GM23338 (cell line): ENCODE data around the gene GATAD2B. TPM values are rescaled to one million over a fixed set of nuclear protein-coding genes. Genes with fewer than 3 reads are reported as not detected.
"Not testable (repeated sequence)": the region's sequence is repeated elsewhere in the genome, so short reads cannot be mapped to it uniquely, and the experiment has no call there.

Experiments used
- ATAC-seq: fragments of 200-7000 bp; cut with Tn5 transposase; 3 replicates; pipeline ENCODE4 v1.9.1; 2020
- DNase-seq: peaks from one replicate; pipeline ENCODE4 v3.0.0-alpha.2; 2015; ENCODE audit warnings: low spot score
- H2AFZ ChIP-seq: fragments of 200-600 bp; sonication (generic); 2 replicates; pipeline ENCODE4 v1.8.0; 2016; ENCODE audit warnings: antibody characterized with exemption, mild to moderate bottlenecking, moderate library complexity
- H3F3A ChIP-seq: fragments of 200-600 bp; sonication (generic); replicated peaks from 2 replicates; pipeline ENCODE4 v1.8.0; 2017; ENCODE audit warnings: antibody characterized with exemption, mixed run types, low read depth
- H3K27ac ChIP-seq: fragments of 200-600 bp; sonication (generic); 2 replicates; pipeline ENCODE4 v1.6.1; 2016; ENCODE audit warnings: low read depth
- H3K27me3 ChIP-seq: fragments of 200-600 bp; sonication (generic); 2 replicates; pipeline ENCODE4 v1.8.0; 2016; ENCODE audit warnings: mild to moderate bottlenecking, mixed run types, moderate library complexity; ENCODE audit not compliant: insufficient read depth
- H3K36me3 ChIP-seq: fragments of 200-600 bp; sonication (generic); 2 replicates; pipeline ENCODE4 v1.8.0; 2016; ENCODE audit warnings: mild to moderate bottlenecking; ENCODE audit not compliant: insufficient read depth
- H3K4me1 ChIP-seq: fragments of 200-600 bp; sonication (generic); 2 replicates; pipeline ENCODE4 v1.8.0; 2016; ENCODE audit warnings: mild to moderate bottlenecking, moderate library complexity; ENCODE audit not compliant: insufficient read depth
- H3K4me2 ChIP-seq: fragments of 200-600 bp; sonication (generic); 2 replicates; pipeline ENCODE4 v1.7.1; 2017; ENCODE audit warnings: mixed run types
- H3K4me3 ChIP-seq: fragments of 200-600 bp; sonication (generic); 2 replicates; pipeline ENCODE4 v1.6.1; 2016; ENCODE audit warnings: mixed run types
- H3K79me2 ChIP-seq: fragments of 200-600 bp; sonication (generic); replicated peaks from 2 replicates; pipeline ENCODE4 v1.8.0; 2017; ENCODE audit warnings: mild to moderate bottlenecking; ENCODE audit not compliant: insufficient read depth
- H3K9me2 ChIP-seq: fragments of 200-600 bp; sonication (generic); 2 replicates; pipeline ENCODE4 v1.8.0; 2017; ENCODE audit not compliant: insufficient read depth
- H4K20me1 ChIP-seq: fragments of 200-600 bp; sonication (generic); replicated peaks from 2 replicates; pipeline ENCODE4 v1.8.0; 2017; ENCODE audit warnings: mild to moderate bottlenecking; ENCODE audit not compliant: insufficient read depth
- H3K27ac Mint-ChIP-seq: 2 replicates; pipeline ENCODE4 v1.8.0; 2020; ENCODE audit warnings: inconsistent platforms, mild to moderate bottlenecking, moderate library complexity, mixed read lengths
- H3K27me3 Mint-ChIP-seq: 3 replicates; pipeline ENCODE4 v1.8.0; 2022; ENCODE audit warnings: low read depth, mild to moderate bottlenecking, moderate library complexity, mixed read lengths, inconsistent platforms; ENCODE audit not compliant: insufficient read depth, poor library complexity
- H3K36me3 Mint-ChIP-seq: 3 replicates; pipeline ENCODE4 v1.8.0; 2021; ENCODE audit warnings: low read depth, mild to moderate bottlenecking, inconsistent platforms, moderate library complexity, mixed read lengths
- H3K4me1 Mint-ChIP-seq: 3 replicates; pipeline ENCODE4 v1.8.0; 2020; ENCODE audit warnings: mild to moderate bottlenecking, inconsistent platforms, mixed read lengths
- H3K4me3 Mint-ChIP-seq: 3 replicates; pipeline ENCODE4 v1.8.0; 2021; ENCODE audit warnings: moderate library complexity, mild to moderate bottlenecking, inconsistent platforms, mixed read lengths
- H3K9me3 Mint-ChIP-seq: 3 replicates; pipeline ENCODE4 v1.8.0; 2020; ENCODE audit warnings: moderate library complexity, mild to moderate bottlenecking, inconsistent platforms, mixed read lengths
- CREB1 ChIP-seq: fragments of 250-450 bp; sonication (Bioruptor Pico); IDR thresholded peaks from 2 replicates; pipeline ENCODE4 v1.5.0; 2020; ENCODE audit warnings: low read depth, mild to moderate bottlenecking, moderate library complexity
- CTCF ChIP-seq, 2 experiments: fragments of 200-600 bp in 1 of 2; sonication (generic) in 1 of 2; conservative IDR thresholded peaks; 2 replicates each; pipeline versions ENCODE4 v1.5.1 to v1.6.1; 2016 to 2017; ENCODE audit warnings: antibody characterized with exemption in 2 of 2, low read depth in 2 of 2, mild to moderate bottlenecking in 2 of 2, moderate library complexity in 1 of 2
- ETS1 ChIP-seq: IDR thresholded peaks from 2 replicates; pipeline ENCODE4 v1.6.1; 2016; ENCODE audit warnings: antibody characterized with exemption
- EZH2 ChIP-seq: fragments of 200-600 bp; sonication (generic); IDR thresholded peaks from one replicate; pipeline ENCODE4 v1.8.0; 2017; ENCODE audit warnings: antibody characterized with exemption, mild to moderate bottlenecking, low read depth; ENCODE audit not compliant: unreplicated experiment
- EZH2phosphoT487 ChIP-seq: fragments of 200-600 bp; sonication (generic); IDR thresholded peaks from one replicate; pipeline ENCODE4 v1.8.1; 2018; ENCODE audit warnings: antibody characterized with exemption; ENCODE audit not compliant: unreplicated experiment
- JUNB ChIP-seq: IDR thresholded peaks from one replicate; pipeline ENCODE4 v1.6.1; 2016; ENCODE audit warnings: antibody characterized with exemption; ENCODE audit not compliant: unreplicated experiment
- NANOG ChIP-seq: IDR thresholded peaks from 2 replicates; pipeline ENCODE4 v1.6.1; 2016; ENCODE audit warnings: antibody characterized with exemption, borderline replicate concordance
- POLR2AphosphoS5 ChIP-seq: IDR thresholded peaks from 2 replicates; pipeline ENCODE4 v1.6.1; 2016; ENCODE audit warnings: antibody characterized with exemption, low read depth
- REST ChIP-seq: IDR thresholded peaks from one replicate; pipeline ENCODE4 v1.6.1; 2018; ENCODE audit warnings: antibody characterized with exemption; ENCODE audit not compliant: unreplicated experiment
- STAT1 ChIP-seq: IDR thresholded peaks from one replicate; pipeline ENCODE4 v1.6.1; 2016; ENCODE audit warnings: antibody characterized with exemption; ENCODE audit not compliant: unreplicated experiment
- ZNF114 ChIP-seq: fragments of 250-450 bp; sonication (Bioruptor Pico); IDR thresholded peaks from 2 replicates; pipeline ENCODE4 v1.5.0; 2020; ENCODE audit warnings: mild to moderate bottlenecking, moderate library complexity
- ZNF331 ChIP-seq: fragments of 250-450 bp; sonication (Bioruptor Pico); IDR thresholded peaks from 2 replicates; pipeline ENCODE4 v1.5.0; 2020; ENCODE audit warnings: low read depth, mild to moderate bottlenecking, moderate library complexity
- polyA plus RNA-seq: library from polyadenylated mRNA; unstranded; fragments of >200 nt; fragmentation: Nextera tagmentation; extraction: Ambion mirVana; gene quantifications from 2 replicates; pipeline ENCODE4 v1.2.1, GENCODE V29; 2016
- total RNA-seq: library from RNA; depleted of rRNA; stranded (reverse); fragments of >200 nt; shearing (Covaris generic); gene quantifications from 2 replicates; pipeline ENCODE4 v1.2.3, GENCODE V29; 2014

GATAD2B gene
- total and polyA plus RNA-seq, 2 experiments from 2014 or later: 5.2 to 17.8 TPM

- Mint-ChIP-seq H3K4me3 (no peak overlapping the region), H3K4me1 (no peaks in the 10 kb centered on the region), H3K9me3 (no peaks in the 10 kb centered on the region), H3K27ac (no peak overlapping the region), H3K36me3 (0 out of 3 replicates have a peak, but pooled peaks cover 2% of the 10 kb centered on the region), H3K27me3 (no peaks in the 10 kb centered on the region)
- Histone ChIP-seq H3F3A (no peaks in the 10 kb centered on the region), H3K27ac (no peak overlapping the region), H3K4me1 (no peaks in the 10 kb centered on the region), H3K36me3 (no peaks in the 10 kb centered on the region), H3K9me2 (no peaks in the 10 kb centered on the region), H4K20me1 (peaks cover 5% of the 10 kb centered on the region; the same call in 1 of the 2 replicates), H3K4me3 (no peak overlapping the region), H3K79me2 (peaks cover 31% of the 10 kb centered on the region), H3K27me3 (no peaks in the 10 kb centered on the region), H2AFZ (no peak overlapping the region), H3K4me2 (no peak overlapping the region)
- DNase-seq (no peak), ATAC-seq (no peak)
- no peak for TF ChIP-seq CTCF (conservative IDR thresholded peaks at IDR 0.05; ENCODE audit: low read depth in 2 of 2)
- no peak for TF ChIP-seq CREB1 (CRISPR knock-in tag)
- no peak for TF ChIP-seq POLR2AphosphoS5
- no peak for TF ChIP-seq ETS1
- TF ChIP-seq NANOG: no peak
- TF ChIP-seq ZNF114 (CRISPR knock-in tag): no peak
- TF ChIP-seq REST: no peak
- TF ChIP-seq STAT1: no peak
- TF ChIP-seq EZH2phosphoT487: no peak
- TF ChIP-seq JUNB: no peak
- no peak for TF ChIP-seq EZH2
- TF ChIP-seq ZNF331 (CRISPR knock-in tag): no peak
Measured at GRCh38 chr1:153845158-153845557, 77.6 kb downstream of the GATAD2B start.

- H3K27ac ChIP-seq, H3K4me2 ChIP-seq, H2AFZ ChIP-seq, H3F3A ChIP-seq, H3K36me3 Mint-ChIP-seq, H3K4me3 Mint-ChIP-seq, H3K9me2 ChIP-seq, H3K36me3 ChIP-seq, H3K27me3 ChIP-seq, H3K4me1 Mint-ChIP-seq, H3K27me3 Mint-ChIP-seq, DNase-seq, H4K20me1 ChIP-seq, ATAC-seq, H3K27ac Mint-ChIP-seq, H3K9me3 Mint-ChIP-seq, H3K4me3 ChIP-seq, H3K4me1 ChIP-seq: not testable (repeated sequence)
- H3K79me2 ChIP-seq: peaks cover 28% of the 10 kb centered on the region
Measured at GRCh38 chr1:153844349-153844748, 78.4 kb downstream of the GATAD2B start.
